HG02852 (cell line): ENCODE measurements around the gene NFYB.
"Not testable (repeated sequence)": the region's sequence is repeated elsewhere in the genome, so short reads cannot be mapped to it uniquely, and the experiment has no call there.

Source experiments
- ATAC-seq: cut with Tn5 transposase; IDR thresholded peaks from one replicate; pipeline ENCODE4 v1.9.1; 2021; ENCODE audit warnings: mild to moderate bottlenecking, moderate library complexity; ENCODE audit not compliant: unreplicated experiment

Gene NFYB

GRCh38 chr12:104121001-104121400 is 17.0 kb downstream of the NFYB start:
- ATAC-seq = no peak

- no peak for ATAC-seq
Measured at GRCh38 chr12:104115587-104115975, 22.4 kb downstream of the NFYB start.

GRCh38 chr12:104114834-104115586 is 23.0 kb downstream of the NFYB start:
- ATAC-seq = not testable (repeated sequence)

GRCh38 chr12:104109446-104110271 is 28.4 kb downstream of the NFYB start:
- no peak for ATAC-seq

- peak; percentile 72 for ATAC-seq
Measured at GRCh38 chr12:104108755-104109445, 29.1 kb downstream of the NFYB start.

GRCh38 chr12:104106965-104107364 is 31.0 kb downstream of the NFYB start:
- no peak for ATAC-seq

GRCh38 chr12:104105461-104105860 is 32.5 kb downstream of the NFYB start:
- ATAC-seq = no peak

GRCh38 chr12:104097954-104098353 is 40.1 kb downstream of the NFYB start:
- ATAC-seq = no peak

- no peak for ATAC-seq
Measured at GRCh38 chr12:104095289-104095688, 42.7 kb downstream of the NFYB start.

GRCh38 chr12:104094284-104094683 is 43.7 kb downstream of the NFYB start:
- ATAC-seq = no peak

GRCh38 chr12:104091136-104091535 is 46.9 kb downstream of the NFYB start:
- ATAC-seq = no peak

GRCh38 chr12:104090685-104091084 is 47.3 kb downstream of the NFYB start:
- ATAC-seq = no peak

GRCh38 chr12:104083769-104084475 is 54.1 kb downstream of the NFYB start:
- ATAC-seq = peak; percentile 92

- ATAC-seq = no peak
Measured at GRCh38 chr12:104080764-104081163, 57.2 kb downstream of the NFYB start.

- no peak for ATAC-seq
Measured at GRCh38 chr12:104079024-104079423, 59.0 kb downstream of the NFYB start.

GRCh38 chr12:104073699-104074098 is 64.3 kb downstream of the NFYB start:
- ATAC-seq = no peak

GRCh38 chr12:104072099-104072498 is 65.9 kb downstream of the NFYB start:
- no peak for ATAC-seq
